ENCODE data around the gene BOC.
A peak's percentile ranks its signal among the peaks of the same experiment; 100 is the strongest.

BOC gene

GRCh38 chr3:113241292-113242095 is 30.1 kb downstream of the BOC start:
- Histone ChIP-seq H3K27ac (peak overlapping the region in 1 of 2 donors; percentile 66), H3K4me3 (no peak overlapping the region)
- no peak for TF ChIP-seq CTCF (IDR thresholded peaks at IDR 0.05)
- no peak for DNase-seq (ENCODE audit: low spot score)

- DNase-seq (ENCODE audit: low spot score), result no peak
- TF ChIP-seq CTCF (IDR thresholded peaks at IDR 0.05), result no peak
- no peak overlapping the region for H3K27ac ChIP-seq
- H3K4me3 ChIP-seq, result no peak overlapping the region
Observed at GRCh38 chr3:113242096-113242581, 30.8 kb downstream of the BOC start.

GRCh38 chr3:113243071-113243470 is 31.7 kb downstream of the BOC start:
- H3K27ac ChIP-seq, result no peak overlapping the region
- no peak overlapping the region for H3K4me3 ChIP-seq
- no peak for TF ChIP-seq CTCF (IDR thresholded peaks at IDR 0.05)
- DNase-seq (ENCODE audit: low spot score), result no peak

GRCh38 chr3:113243846-113244245 is 32.5 kb downstream of the BOC start:
- no peak for DNase-seq (ENCODE audit: low spot score)
- H3K27ac ChIP-seq, result peak overlapping the region in 1 of 2 donors; percentile 31
- no peak for TF ChIP-seq CTCF (IDR thresholded peaks at IDR 0.05)

GRCh38 chr3:113245761-113246161 is 34.4 kb downstream of the BOC start:
- H3K4me3 ChIP-seq, result no peak overlapping the region
- no peak for TF ChIP-seq CTCF (IDR thresholded peaks at IDR 0.05)
- H3K27ac ChIP-seq, result peak overlapping the region in 1 of 2 donors; percentile 68
- no peak for DNase-seq (ENCODE audit: low spot score)

More at GRCh38 chr3:113243846-113244245, 32.5 kb downstream of the BOC start:
- H3K4me3 ChIP-seq, result no peak overlapping the region

- no peak overlapping the region for H3K4me3 ChIP-seq
- no peak for DNase-seq (ENCODE audit: low spot score)
- H3K27ac ChIP-seq, result peak overlapping the region in 1 of 2 donors; percentile 68
- no peak for TF ChIP-seq CTCF (IDR thresholded peaks at IDR 0.05)
Observed at GRCh38 chr3:113247068-113247467, 35.7 kb downstream of the BOC start.
